PC-9 (cell line): ENCODE results near the gene RAVER1. TPM values are rescaled to one million over a fixed set of nuclear protein-coding genes. Genes with fewer than 3 reads are reported as not detected.

ENCODE experiments used
- BruUV-seq: library from RNA; stranded (reverse); fragments of 400-500 nt; replicated peaks from 2 replicates; lab custom pipeline; 2021; lab: Mats Ljungman, UMichigan
- CTCF ChIA-PET: fragments of 300-600 bp; sonication (Branson Sonifier 250); formaldehyde crosslinking; loops from one replicate; lab custom pipeline; 2022; ENCODE audit warnings: antibody characterized with exemption; lab: Charles Lee
- POLR2A ChIA-PET: fragments of 300-600 bp; sonication (Branson Sonifier 250); formaldehyde crosslinking; loops from one replicate; lab custom pipeline; 2022; ENCODE audit warnings: antibody characterized with exemption; ENCODE audit not compliant: unreplicated experiment; lab: Charles Lee
- DNase-seq, 2 experiments: peaks; one replicate each; pipeline versions ENCODE4 v3.0.0 to v3.0.0-alpha.2; 2015 to 2022; ENCODE audit warnings: mixed read lengths in 1 of 2
- H2AFZ ChIP-seq: fragments of 200-600 bp; sonication (generic); 2 replicates; pipeline ENCODE4 v1.8.1; 2017; ENCODE audit warnings: antibody characterized with exemption
- H3F3A ChIP-seq: fragments of 200-600 bp; sonication (generic); 2 replicates; pipeline ENCODE4 v1.8.1; 2017; ENCODE audit warnings: antibody characterized with exemption, mild to moderate bottlenecking, low read depth; ENCODE audit not compliant: insufficient read depth
- H3K27ac ChIP-seq: fragments of 200-600 bp; sonication (generic); 2 replicates; pipeline ENCODE4 v1.6.1; 2016; ENCODE audit warnings: mixed run types
- H3K27me3 ChIP-seq: fragments of 200-600 bp; sonication (generic); 2 replicates; pipeline ENCODE4 v1.6.1; 2016; ENCODE audit warnings: low read depth, mixed run types; ENCODE audit not compliant: insufficient read depth
- H3K36me3 ChIP-seq: fragments of 200-600 bp; sonication (generic); 2 replicates; pipeline ENCODE4 v1.6.1; 2016; ENCODE audit warnings: low read depth, mixed run types
- H3K4me1 ChIP-seq: fragments of 200-600 bp; sonication (generic); replicated peaks from 2 replicates; pipeline ENCODE4 v1.6.1; 2016; ENCODE audit warnings: mixed run types; ENCODE audit not compliant: insufficient read depth
- H3K4me2 ChIP-seq: fragments of 200-600 bp; sonication (generic); 2 replicates; pipeline ENCODE4 v1.6.1; 2017; ENCODE audit warnings: mixed run types
- H3K4me3 ChIP-seq: fragments of 200-600 bp; sonication (generic); 2 replicates; pipeline ENCODE4 v1.6.1; 2016; ENCODE audit warnings: mixed run types
- H3K79me2 ChIP-seq: fragments of 200-600 bp; sonication (generic); 2 replicates; pipeline ENCODE4 v1.6.1; 2017; ENCODE audit warnings: low read depth, mixed run types
- H3K9me2 ChIP-seq: fragments of 200-600 bp; sonication (generic); 2 replicates; pipeline ENCODE4 v1.8.1; 2017; ENCODE audit warnings: mild to moderate bottlenecking; ENCODE audit not compliant: insufficient read depth
- H3K9me3 ChIP-seq: fragments of 200-600 bp; sonication (generic); 2 replicates; pipeline ENCODE4 v1.8.1; 2016; ENCODE audit warnings: low read depth; ENCODE audit not compliant: insufficient read depth
- H4K20me1 ChIP-seq: fragments of 200-600 bp; sonication (generic); 2 replicates; pipeline ENCODE4 v1.8.1; 2017; ENCODE audit not compliant: insufficient read depth
- CTCF ChIP-seq: fragments of 200-600 bp; sonication (generic); conservative IDR thresholded peaks from 2 replicates; pipeline ENCODE4 v1.6.1; 2017; ENCODE audit warnings: mixed run types, antibody characterized with exemption, mild to moderate bottlenecking, moderate library complexity
- EZH2 ChIP-seq: fragments of 200-600 bp; sonication (generic); IDR thresholded peaks from 2 replicates; pipeline ENCODE4 v1.8.0; 2017; ENCODE audit warnings: antibody characterized with exemption, low read depth
- intact Hi-C: fragments of 100-400 bp; cut with micrococcal nuclease; formaldehyde crosslinking; loops from one replicate; pipeline ENCODE4 v1.10.0; 2022; ENCODE audit not compliant: unreplicated experiment
- total RNA-seq: library from RNA; stranded (reverse); gene quantifications from 2 replicates; pipeline ENCODE4 v1.2.3, GENCODE V29; 2021

Gene RAVER1
- total RNA-seq, 1 experiment from 2014 or later: 52.9 TPM

- TF ChIP-seq CTCF (no peak), EZH2 (no peak)
- no peaks in the 10 kb centered on the region for H3K9me2 ChIP-seq
- no TSS peak for BruUV-seq
- intact Hi-C loops: no loop called here
- H3K79me2 ChIP-seq: peaks cover 29% of the 10 kb centered on the region
- no peak overlapping the region for H3K4me2 ChIP-seq
- H3K27me3 ChIP-seq: no peaks in the 10 kb centered on the region
- peaks cover 30% of the 10 kb centered on the region for H4K20me1 ChIP-seq
- H3K4me1 ChIP-seq: peaks cover 10% of the 10 kb centered on the region
- H3K4me3 ChIP-seq: no peak overlapping the region
- ChIA-PET POLR2A (no interaction called here), CTCF (no interaction called here)
- no peak for DNase-seq
- peaks cover 13% of the 10 kb centered on the region; the same call in 1 of the 2 replicates for H3F3A ChIP-seq
- H3K27ac ChIP-seq: no peak overlapping the region
- peaks cover 42% of the 10 kb centered on the region; the same call in 1 of the 2 replicates for H3K36me3 ChIP-seq
- H2AFZ ChIP-seq: no peak overlapping the region
- H3K9me3 ChIP-seq: no peaks in the 10 kb centered on the region
Observed at GRCh38 chr19:10328558-10329429, 4.5 kb downstream of the RAVER1 start.

- no peak overlapping the region for H3K4me2 ChIP-seq
- peaks cover 13% of the 10 kb centered on the region; the same call in 1 of the 2 replicates for H3F3A ChIP-seq
- H2AFZ ChIP-seq: no peak overlapping the region
- ChIA-PET CTCF (no interaction called here), POLR2A (no interaction called here)
- no peak for TF ChIP-seq CTCF
- no peak for TF ChIP-seq EZH2
- H3K9me2 ChIP-seq: no peaks in the 10 kb centered on the region
- peaks cover 26% of the 10 kb centered on the region for H3K79me2 ChIP-seq
- H3K4me3 ChIP-seq: no peak overlapping the region
- no peak for DNase-seq
- H4K20me1 ChIP-seq: peaks cover 36% of the 10 kb centered on the region
- no peaks in the 10 kb centered on the region for H3K9me3 ChIP-seq
- BruUV-seq: no TSS peak
- H3K27me3 ChIP-seq: no peaks in the 10 kb centered on the region
- peaks cover 42% of the 10 kb centered on the region; the same call in 1 of the 2 replicates for H3K36me3 ChIP-seq
- no peak overlapping the region for H3K27ac ChIP-seq
- intact Hi-C loops: no loop called here
- peaks cover 10% of the 10 kb centered on the region for H3K4me1 ChIP-seq
Observed at GRCh38 chr19:10327793-10328192, 5.5 kb downstream of the RAVER1 start.

- no peak overlapping the region for H3K4me3 ChIP-seq
- H3K36me3 ChIP-seq: peaks cover 45% of the 10 kb centered on the region; the same call in 1 of the 2 replicates
- H3K79me2 ChIP-seq: peaks cover 8% of the 10 kb centered on the region
- intact Hi-C loops: no loop called here
- H3K9me3 ChIP-seq: no peaks in the 10 kb centered on the region
- POLR2A ChIA-PET: no interaction called here
- CTCF ChIA-PET: interaction anchor here (0.6 to 0.7 kb wide), 2 partner anchors 55 to 521 kb away, joined by 3 read pairs; no protein-coding TSS in a partner anchor
- no peak overlapping the region for H3K4me2 ChIP-seq
- H3K9me2 ChIP-seq: no peaks in the 10 kb centered on the region
- H2AFZ ChIP-seq: no peak overlapping the region
- peaks cover 19% of the 10 kb centered on the region; the same call in 1 of the 2 replicates for H3F3A ChIP-seq
- peaks cover 32% of the 10 kb centered on the region for H4K20me1 ChIP-seq
- no peak for DNase-seq
- no peak overlapping the region for H3K27ac ChIP-seq
- BruUV-seq: no TSS peak
- H3K4me1 ChIP-seq: no peaks in the 10 kb centered on the region
- TF ChIP-seq CTCF (no peak), EZH2 (no peak)
- H3K27me3 ChIP-seq: no peaks in the 10 kb centered on the region
Observed at GRCh38 chr19:10325732-10326131, 7.6 kb downstream of the RAVER1 start.
